HepG2 (cell line): ENCODE data around the gene CSNK1D. TPM values are rescaled to one million over a fixed set of nuclear protein-coding genes. Genes with fewer than 3 reads are reported as not detected.

Experiments
- ATAC-seq: fragments of 200-7000 bp; cut with Tn5 transposase; 3 replicates; pipeline ENCODE4 v1.9.1; 2020; ENCODE audit warnings: mild to moderate bottlenecking, moderate library complexity
- BruUV-seq: library from RNA; stranded (reverse); fragments of 400-500 nt; replicated peaks from 2 replicates; lab custom pipeline; 2021; lab: Mats Ljungman, UMichigan
- CTCF ChIA-PET: fragments of 300-600 bp; formaldehyde crosslinking; extraction: SDS; loops from one replicate; lab custom pipeline; 2021; ENCODE audit warnings: low total read pairs, inconsistent platforms, low intra/inter-chr PET ratio; lab: Yijun Ruan, JAX
- POLR2A ChIA-PET: fragments of 350-600 bp; sonication (Branson Sonifier 250); formaldehyde crosslinking; loops from one replicate; lab custom pipeline; 2020; ENCODE audit warnings: antibody characterized with exemption, inconsistent platforms; lab: Yijun Ruan, JAX
- DNase-seq: peaks from one replicate; pipeline ENCODE4 v3.0.0-alpha.2; 2015; ENCODE audit warnings: low spot score
- FAIRE-seq: peaks from 3 replicates; lab custom pipeline; 2011; peaks lifted over from hg19 to GRCh38; lab: Jason Lieb, UNC
- H2AFZ ChIP-seq: one replicate; pipeline ENCODE4 v1.6.1; 2011; ENCODE audit warnings: low read length, inconsistent platforms
- H3K27ac ChIP-seq: fragments of 300-600 bp; 3 replicates; pipeline ENCODE4 v1.8.0; 2011; ENCODE audit warnings: mixed run types, mild to moderate bottlenecking, mixed read lengths, low read length, inconsistent platforms; ENCODE audit not compliant: insufficient read depth; ENCODE audit errors: extremely low read length
- H3K27me3 ChIP-seq, 2 experiments: fragments of 200-600 bp in 1 of 2; 2 replicates in 1 of 2; 3 replicates in 1 of 2; pipeline versions ENCODE4 v1.6.0 to v1.8.0; 2011; ENCODE audit warnings: low read length in 2 of 2, mild to moderate bottlenecking in 2 of 2, moderate library complexity in 2 of 2, inconsistent platforms in 1 of 2; ENCODE audit not compliant: insufficient read depth in 2 of 2, control insufficient read depth in 1 of 2
- H3K36me3 ChIP-seq, 2 experiments: fragments of 200-600 bp in 1 of 2; replicated peaks in 1 of 2; 2 replicates in 1 of 2; 3 replicates in 1 of 2; pipeline versions ENCODE4 v1.5.1 to v1.8.0; 2011; ENCODE audit warnings: low read length in 2 of 2, inconsistent platforms in 1 of 2; ENCODE audit not compliant: insufficient read depth in 2 of 2, control insufficient read depth in 1 of 2
- H3K4me1 ChIP-seq: 2 replicates; pipeline ENCODE4 v1.5.1; 2012; ENCODE audit warnings: low read length, inconsistent platforms; ENCODE audit not compliant: insufficient read depth
- H3K4me2 ChIP-seq: 2 replicates; pipeline ENCODE4 v1.6.0; 2011; ENCODE audit warnings: low read depth, low read length, inconsistent platforms
- H3K4me3 ChIP-seq, 3 experiments: fragments of 200-600 bp in 1 of 3; sonication (generic), shearing (Covaris generic) in 1 of 3; replicated peaks in 1 of 3; 2 replicates each; pipeline ENCODE4 v1.5.1; 2011 to 2016; ENCODE audit warnings: low read length in 3 of 3, inconsistent platforms in 2 of 3, low read depth in 2 of 3, mild to moderate bottlenecking in 2 of 3, control low read depth in 1 of 3, mixed read lengths in 1 of 3; ENCODE audit not compliant: insufficient read depth in 1 of 3
- H3K79me2 ChIP-seq: one replicate; pipeline ENCODE4 v1.6.1; 2011; ENCODE audit warnings: low read length, inconsistent platforms; ENCODE audit not compliant: insufficient read depth
- H3K9ac ChIP-seq: 2 replicates; pipeline ENCODE4 v1.6.0; 2011; ENCODE audit warnings: mild to moderate bottlenecking, low read depth, low read length, inconsistent platforms; ENCODE audit not compliant: insufficient read depth
- H3K9me3 ChIP-seq: 2 replicates; pipeline ENCODE4 v1.5.1; 2012; ENCODE audit warnings: mild to moderate bottlenecking, low read length
- H4K20me1 ChIP-seq: 2 replicates; pipeline ENCODE4 v1.6.0; 2011; ENCODE audit warnings: inconsistent platforms, mild to moderate bottlenecking, low read length, moderate library complexity; ENCODE audit not compliant: insufficient read depth
- CBX5 ChIP-seq: sonication (generic); formaldehyde crosslinking; IDR thresholded peaks from 2 replicates; pipeline ENCODE4 v1.4.0; 2020; ENCODE audit warnings: missing genetic modification reagents, borderline replicate concordance
- HNRNPK ChIP-seq: fragments of 200-400 bp; formaldehyde crosslinking; IDR thresholded peaks from 2 replicates; pipeline ENCODE4 v1.6.1; 2018; ENCODE audit warnings: low read length, low read depth, moderate library complexity, mild to moderate bottlenecking; ENCODE audit not compliant: poor library complexity, severe bottlenecking
- ISL2 ChIP-seq: sonication (generic); formaldehyde crosslinking; IDR thresholded peaks from 2 replicates; pipeline ENCODE4 v1.5.0; 2020; ENCODE audit warnings: missing genetic modification reagents
- JUND ChIP-seq: sonication (generic); formaldehyde crosslinking; IDR thresholded peaks from 2 replicates; pipeline ENCODE4 v1.8.0; 2022; ENCODE audit warnings: mild to moderate bottlenecking, missing genetic modification reagents
- KAT8 ChIP-seq: IDR thresholded peaks from 2 replicates; pipeline ENCODE4 v1.6.1; 2016; ENCODE audit warnings: missing genetic modification reagents, missing compliant biosample characterization
- MAX ChIP-seq: IDR thresholded peaks from 2 replicates; pipeline ENCODE4 v1.6.1; 2012; ENCODE audit warnings: inconsistent platforms
- NFATC3 ChIP-seq: sonication (generic); formaldehyde crosslinking; IDR thresholded peaks from 2 replicates; pipeline ENCODE4 v1.5.1; 2020; ENCODE audit warnings: mild to moderate bottlenecking, missing genetic modification reagents
- ZNF260 ChIP-seq: sonication (generic); formaldehyde crosslinking; IDR thresholded peaks from 2 replicates; pipeline ENCODE4 v1.4.0; 2020; ENCODE audit warnings: missing genetic modification reagents, low read depth, mild to moderate bottlenecking, borderline replicate concordance
- ZNF660 ChIP-seq: sonication (generic); formaldehyde crosslinking; IDR thresholded peaks from 2 replicates; pipeline ENCODE4 v1.5.1; 2020; ENCODE audit warnings: mild to moderate bottlenecking, low read depth, missing genetic modification reagents, borderline replicate concordance
- ZNF768 ChIP-seq: sonication (generic); formaldehyde crosslinking; IDR thresholded peaks from 2 replicates; pipeline ENCODE4 v1.4.0; 2020; ENCODE audit warnings: missing genetic modification reagents
- ZNF800 ChIP-seq: sonication (generic); formaldehyde crosslinking; IDR thresholded peaks from 2 replicates; pipeline ENCODE4 v1.4.0; 2020; ENCODE audit warnings: missing genetic modification reagents
- WGBS: methylation state at CpG from one replicate; pipeline ENCODE4 v1.1.6; 2017; ENCODE audit warnings: low lambda C conversion rate; 5-methylcytosine and 5-hydroxymethylcytosine counted together
- in situ Hi-C: cut with HindIII; loops from 2 replicates; pipeline ENCODE4 v1.10.0; 2017; ENCODE audit warnings: low pct_unique_long_range_greater_than_20kb; ENCODE audit not compliant: extremely low pct_ligation_motif_present
- intact Hi-C: fragments of 100-400 bp; cut with micrococcal nuclease; formaldehyde crosslinking; loops from one replicate; pipeline ENCODE4 v1.10.0; 2022; ENCODE audit not compliant: unreplicated experiment
- polyA plus RNA-seq, 8 experiments: library from polyadenylated mRNA; depleted of rRNA in 3 of 8; stranded (reverse) in 7 of 8; unstranded in 1 of 8; fragments of >200 nt; fragmentation: Illumina TruSeq in 4 of 8; extraction: Trizol in 4 of 8; gene quantifications; 2 replicates each; pipeline versions ENCODE4 v1.2.1 to v1.2.3, GENCODE V29; 2011 to 2016; ENCODE audit warnings: low read depth in 4 of 8, missing spikeins in 1 of 8, mixed read lengths in 1 of 8; ENCODE audit not compliant: insufficient read depth in 1 of 8
- total RNA-seq, 5 experiments: library from RNA; depleted of rRNA; stranded (reverse); fragments of >200 nt; fragmentation: Illumina TruSeq; extraction: Trizol; gene quantifications; 2 replicates each; pipeline ENCODE4 v1.2.3, GENCODE V29; 2016; ENCODE audit warnings: low read depth in 1 of 5
- TF ChIP-seq, protein P1 (sequence below): sonication (generic); formaldehyde crosslinking; IDR thresholded peaks from 2 replicates; pipeline ENCODE4 v1.5.1; 2020; ENCODE audit warnings: mild to moderate bottlenecking, missing genetic modification reagents

Gene CSNK1D
- total and polyA plus RNA-seq, 2 of the 13 experiments (the other 11 are each of a cell fraction or from before 2014, with no cell fraction given), result 31.5 to 128 TPM

GRCh38 chr17:82213251-82214011 is 60.1 kb downstream of the CSNK1D start:
- in situ Hi-C loops, result no loop called here
- TF ChIP-seq ZNF260 (CRISPR knock-in tag) (no peak), ZNF660 (CRISPR knock-in tag) (0 out of 2 replicates have a peak, but pooled peaks have one; percentile 49), NFATC3 (CRISPR knock-in tag) (no peak), MAX (peak; percentile 56; the same call in 1 of the 2 replicates), HNRNPK (peak; percentile 5), ZNF768 (CRISPR knock-in tag) (no peak), CBX5 (CRISPR knock-in tag) (peak; percentile 50; the same call in 1 of the 2 replicates), JUND (CRISPR knock-in tag) (no peak; the same call in 1 of the 2 replicates), ZNF800 (peak; percentile 85), KAT8 (CRISPR knock-in tag) (no peak), ISL2 (CRISPR knock-in tag) (no peak)
- TF ChIP-seq, protein P1, sequence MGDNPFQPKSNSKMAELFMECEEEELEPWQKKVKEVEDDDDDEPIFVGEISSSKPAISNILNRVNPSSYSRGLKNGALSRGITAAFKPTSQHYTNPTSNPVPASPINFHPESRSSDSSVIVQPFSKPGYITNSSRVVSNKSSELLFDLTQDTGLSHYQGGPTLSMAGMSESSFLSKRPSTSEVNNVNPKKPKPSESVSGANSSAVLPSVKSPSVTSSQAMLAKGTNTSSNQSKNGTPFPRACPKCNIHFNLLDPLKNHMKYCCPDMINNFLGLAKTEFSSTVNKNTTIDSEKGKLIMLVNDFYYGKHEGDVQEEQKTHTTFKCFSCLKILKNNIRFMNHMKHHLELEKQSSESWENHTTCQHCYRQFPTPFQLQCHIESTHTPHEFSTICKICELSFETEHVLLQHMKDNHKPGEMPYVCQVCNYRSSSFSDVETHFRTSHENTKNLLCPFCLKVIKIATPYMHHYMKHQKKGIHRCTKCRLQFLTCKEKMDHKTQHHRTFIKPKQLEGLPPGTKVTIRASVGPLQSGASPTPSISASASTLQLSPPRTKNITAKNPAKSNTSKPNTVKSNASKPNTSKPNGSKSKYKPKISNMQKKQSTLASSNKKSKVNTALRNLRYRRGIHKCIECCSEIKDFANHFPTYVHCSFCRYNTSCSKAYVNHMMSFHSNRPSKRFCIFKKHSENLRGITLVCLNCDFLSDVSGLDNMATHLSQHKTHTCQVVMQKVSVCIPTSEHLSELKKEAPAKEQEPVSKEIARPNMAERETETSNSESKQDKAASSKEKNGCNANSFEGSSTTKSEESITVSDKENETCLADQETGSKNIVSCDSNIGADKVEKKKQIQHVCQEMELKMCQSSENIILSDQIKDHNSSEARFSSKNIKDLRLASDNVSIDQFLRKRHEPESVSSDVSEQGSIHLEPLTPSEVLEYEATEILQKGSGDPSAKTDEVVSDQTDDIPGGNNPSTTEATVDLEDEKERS (CRISPR knock-in tag), result no peak

More at GRCh38 chr17:82213251-82214011, 60.1 kb downstream of the CSNK1D start:
- TSS peak; percentile 74 for BruUV-seq
- Histone ChIP-seq H3K79me2 (peaks cover 6% of the 10 kb centered on the region), H3K9ac (peak overlapping the region; percentile 82), H3K4me1 (peaks cover 63% of the 10 kb centered on the region), H3K27ac (peak overlapping the region; percentile 63), H3K9me3 (no peaks in the 10 kb centered on the region), H4K20me1 (no peaks in the 10 kb centered on the region), H3K4me3 (peak overlapping the region; percentile 87 to 98 (median 92)), H3K36me3 (no peaks in the 10 kb centered on the region), H3K4me2 (peak overlapping the region; percentile 93), H3K27me3 (no peaks in the 10 kb centered on the region), H2AFZ (no peak overlapping the region)
- intact Hi-C loops, result no loop called here
- WGBS, result 6% methylated on average over 8 of the region's 37 CpGs
- CTCF ChIA-PET, result no interaction called here
- POLR2A ChIA-PET, result interaction anchor here (2.2 to 11.8 kb wide), 6 partner anchors 7 to 29 kb away, joined by 6 to 117 read pairs (median 19); partner anchors contain the start of gene SLC16A3
- ATAC-seq (peak; percentile 34), FAIRE-seq (peak; percentile 50), DNase-seq (peak; percentile 59)
